ENCODE measurements around the gene BRD7. TPM values are rescaled to one million over a fixed set of nuclear protein-coding genes. Genes with fewer than 3 reads are reported as not detected.

BRD7 gene
- total RNA-seq, 6 experiments from 2014 or later, result 16.9 to 24.1 (median 20.2) TPM

DNA sequence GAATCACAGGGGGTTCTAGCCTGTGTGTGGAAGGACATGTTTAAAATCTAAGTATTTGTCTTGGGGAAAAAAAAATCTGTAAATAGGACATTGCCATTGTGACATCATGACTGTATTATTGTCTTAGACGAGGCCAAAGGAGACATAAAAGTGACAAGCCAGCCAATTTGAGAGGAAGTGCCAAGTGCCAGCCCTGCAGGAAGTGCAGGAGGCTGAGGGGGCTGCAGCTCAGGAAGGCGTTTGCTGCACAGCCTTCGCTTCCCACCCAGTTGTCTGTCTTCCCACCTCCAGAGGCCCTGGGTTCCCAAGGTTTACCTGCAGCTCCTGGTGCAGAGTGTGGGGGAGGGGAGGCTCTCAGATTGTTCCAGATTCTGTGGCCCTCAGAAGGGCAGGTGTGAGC is 101.1 kb downstream of the BRD7 start:
- DNase-seq, result peak in 1 of 3 donors; percentile 31
- intact Hi-C loops (cut with DNase I), result no loop called here
- Histone ChIP-seq H3K4me1 (no peaks in the 10 kb centered on the region), H3K27me3 (no peaks in the 10 kb centered on the region), H3K9me3 (no peaks in the 10 kb centered on the region), H3K36me3 (no peaks in the 10 kb centered on the region), H3K4me3 (no peak overlapping the region), H3K27ac (peak overlapping the region in 1 of 3 donors; percentile 47)
- ATAC-seq, result peak in 3 of 4 donors; percentile 13 to 26 (median 20)
- WGBS (ENCODE audit: insufficient coverage, low coverage, low lambda C conversion rate, missing lambda C conversion rate), result 13% methylated on average over 1 of the region's 3 CpGs
- no peak for TF ChIP-seq POLR2A (IDR thresholded peaks at IDR 0.05)
- TF ChIP-seq, protein P1, sequence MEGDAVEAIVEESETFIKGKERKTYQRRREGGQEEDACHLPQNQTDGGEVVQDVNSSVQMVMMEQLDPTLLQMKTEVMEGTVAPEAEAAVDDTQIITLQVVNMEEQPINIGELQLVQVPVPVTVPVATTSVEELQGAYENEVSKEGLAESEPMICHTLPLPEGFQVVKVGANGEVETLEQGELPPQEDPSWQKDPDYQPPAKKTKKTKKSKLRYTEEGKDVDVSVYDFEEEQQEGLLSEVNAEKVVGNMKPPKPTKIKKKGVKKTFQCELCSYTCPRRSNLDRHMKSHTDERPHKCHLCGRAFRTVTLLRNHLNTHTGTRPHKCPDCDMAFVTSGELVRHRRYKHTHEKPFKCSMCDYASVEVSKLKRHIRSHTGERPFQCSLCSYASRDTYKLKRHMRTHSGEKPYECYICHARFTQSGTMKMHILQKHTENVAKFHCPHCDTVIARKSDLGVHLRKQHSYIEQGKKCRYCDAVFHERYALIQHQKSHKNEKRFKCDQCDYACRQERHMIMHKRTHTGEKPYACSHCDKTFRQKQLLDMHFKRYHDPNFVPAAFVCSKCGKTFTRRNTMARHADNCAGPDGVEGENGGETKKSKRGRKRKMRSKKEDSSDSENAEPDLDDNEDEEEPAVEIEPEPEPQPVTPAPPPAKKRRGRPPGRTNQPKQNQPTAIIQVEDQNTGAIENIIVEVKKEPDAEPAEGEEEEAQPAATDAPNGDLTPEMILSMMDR (IDR thresholded peaks at IDR 0.05), result no peak

DNA sequence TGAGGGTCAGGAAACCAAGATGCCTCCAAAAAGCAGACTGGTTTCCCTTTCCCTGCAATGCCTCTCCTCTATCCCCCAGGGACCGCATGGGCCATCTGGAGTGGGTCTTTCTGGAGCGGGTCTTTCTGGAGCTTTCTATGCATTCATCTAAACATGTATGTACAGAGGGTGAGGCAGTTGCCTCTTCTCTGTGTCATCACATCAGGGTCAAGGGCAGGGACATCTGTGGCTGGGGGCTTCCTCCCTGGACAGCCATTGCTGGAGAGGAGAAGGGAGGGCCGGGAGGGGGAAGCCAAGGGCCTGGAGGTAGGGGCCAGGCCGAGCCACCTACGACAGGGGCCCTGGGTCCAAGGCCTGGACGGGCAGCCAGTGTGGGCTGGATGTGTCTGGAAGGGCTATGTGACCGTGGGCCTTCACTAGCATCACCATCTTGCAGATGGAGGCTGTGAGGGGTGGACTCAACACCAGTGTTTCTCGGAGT is 101.6 kb downstream of the BRD7 start:
- TF ChIP-seq, protein P1 (IDR thresholded peaks at IDR 0.05), result no peak
- TF ChIP-seq POLR2A (IDR thresholded peaks at IDR 0.05), result no peak
- intact Hi-C loops (cut with DNase I), result no loop called here
- WGBS (ENCODE audit: insufficient coverage, low coverage, low lambda C conversion rate, missing lambda C conversion rate), result 76% methylated on average over 2 of the region's 8 CpGs
- H3K36me3 ChIP-seq, result no peaks in the 10 kb centered on the region
- no peaks in the 10 kb centered on the region for H3K27me3 ChIP-seq
- H3K4me1 ChIP-seq, result no peaks in the 10 kb centered on the region
- DNase-seq (peak in 1 of 3 donors; percentile 42), ATAC-seq (no peak)
- H3K9me3 ChIP-seq, result no peaks in the 10 kb centered on the region
- H3K27ac ChIP-seq, result peak overlapping the region in 2 of 3 donors; percentile 22 to 47
- H3K4me3 ChIP-seq, result peak overlapping the region in 1 of 3 donors; percentile 12

DNA sequence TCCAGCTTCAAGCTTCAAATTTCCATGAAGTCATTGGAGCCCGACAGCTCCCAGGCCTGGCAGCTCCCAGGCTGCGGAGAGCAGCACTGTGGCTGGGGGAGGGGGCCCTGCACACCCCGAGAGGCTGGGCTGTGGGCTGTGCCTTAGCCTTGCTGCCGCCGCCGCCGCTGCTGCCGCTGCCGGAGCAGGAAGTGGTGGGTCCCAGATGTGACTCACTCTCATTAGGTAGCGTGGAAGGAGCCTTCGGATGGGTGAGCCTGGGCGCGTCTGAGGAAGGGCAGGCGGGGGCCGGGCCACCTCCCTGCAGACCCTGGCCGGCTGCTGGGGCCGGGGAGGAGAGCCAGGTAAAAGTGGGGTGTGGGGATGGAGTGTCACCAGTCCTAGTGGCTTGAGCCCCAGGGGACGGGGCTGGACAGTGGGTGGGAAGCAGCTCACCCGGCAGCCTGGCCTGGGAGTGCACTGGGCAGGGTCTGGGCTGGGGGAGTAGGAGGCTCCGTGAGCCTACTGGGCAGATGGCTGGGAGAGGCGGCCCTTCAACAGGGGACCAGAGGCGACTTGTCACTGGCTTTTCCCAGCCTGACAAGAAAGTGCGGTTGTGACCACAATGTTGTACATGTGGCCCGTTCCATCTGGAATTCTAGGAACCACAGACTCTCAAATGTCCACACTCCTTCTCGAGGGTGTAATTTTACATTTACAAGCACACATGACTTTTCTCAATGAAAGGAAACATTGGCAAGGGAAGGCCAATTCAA is 102.3 kb downstream of the BRD7 start, which contains the start of gene ADCY7:
Gene ADCY7 (plus strand): TSS at position 215 of the 755 bp plus-strand sequence. CDS start 21,629 bp downstream, outside the sequence.
- Histone ChIP-seq H3K4me1 (peaks cover 0 to 6% (median 2%) of the 10 kb centered on the region in 4 donors), H3K27ac (peak within 1 kb of the TSS in 2 of 3 donors; percentile 22 to 47), H3K27me3 (no peaks in the 10 kb centered on the region), H3K9me3 (no peaks in the 10 kb centered on the region), H3K36me3 (no peaks in the 10 kb centered on the region), H3K4me3 (peak within 1 kb of the TSS; percentile 7 to 37 (median 12))
- intact Hi-C loops (cut with DNase I), result no loop called here
- DNase-seq, result peak; percentile 52 to 72 (median 64)
- ATAC-seq, result peak; percentile 55 to 69 (median 58)
- no peak for TF ChIP-seq POLR2A (IDR thresholded peaks at IDR 0.05)
- TF ChIP-seq, protein P1 (IDR thresholded peaks at IDR 0.05), result no peak
- 45% methylated on average over 13 of the region's 25 CpGs for WGBS (ENCODE audit: insufficient coverage, low coverage, low lambda C conversion rate, missing lambda C conversion rate)

Small RNA genes lying within 50 kb of the gene (microRNA-seq; reads per million reads assigned to microRNA genes)
- 0 reads per million in 2 donors for gene MIR6771

Small RNA genes lying within 50 kb of the gene (small RNA-seq; reads per million reads assigned to genes)
- gene MIR6771, result 0 reads per million in 2 experiments

Other genes starting within 250 kb of the BRD7 start
- gene TENT4B, start 215.7 kb downstream of the BRD7 start, total RNA-seq, result 10 to 100 TPM in 1 of 6 experiments, 1 to 10 TPM in 5; 7.2 to 13.2 (median 9.3) TPM
- 10 to 100 TPM in 1 of 6 experiments, 1 to 10 TPM in 5; 2.5 to 10.2 (median 6.5) TPM for gene ADCY7, start 102.4 kb downstream of the BRD7 start, total RNA-seq
- gene NKD1, start 179.4 kb upstream of the BRD7 start, total RNA-seq, result 1 to 10 TPM in 5 of 6 experiments, under 1 TPM in 1; 0.69 to 2.6 (median 2.1) TPM

Measured in right lobe of liver (tissue), 6 donors.